HG03571 (cell line): ENCODE measurements around the gene SSBP2.
"Not testable (repeated sequence)": the region's sequence is repeated elsewhere in the genome, so short reads cannot be mapped to it uniquely, and the experiment has no call there.

Experiments
- ATAC-seq: cut with Tn5 transposase; IDR thresholded peaks from one replicate; pipeline ENCODE4 v1.9.1; 2021; ENCODE audit not compliant: unreplicated experiment

Gene SSBP2

DNA sequence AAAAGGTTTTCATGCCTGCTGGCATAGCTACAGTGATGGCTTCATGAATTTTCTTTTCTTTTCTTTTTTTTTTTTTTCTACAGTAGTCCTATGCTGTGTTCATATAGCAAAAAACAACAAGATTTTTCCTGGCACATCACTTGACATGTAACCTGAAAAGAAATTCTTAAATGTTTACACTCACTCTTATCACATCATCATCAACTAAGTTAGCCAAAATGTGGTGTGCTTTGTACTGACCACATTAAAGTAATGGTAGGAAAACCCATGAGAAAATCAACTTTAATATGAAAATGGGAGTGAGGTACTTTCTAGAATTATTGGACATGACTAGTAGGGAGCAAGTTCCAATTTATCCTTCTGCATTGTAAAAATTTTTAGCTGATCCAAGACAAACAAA lies 146.7 kb downstream of the SSBP2 start:
- ATAC-seq, result no peak

DNA sequence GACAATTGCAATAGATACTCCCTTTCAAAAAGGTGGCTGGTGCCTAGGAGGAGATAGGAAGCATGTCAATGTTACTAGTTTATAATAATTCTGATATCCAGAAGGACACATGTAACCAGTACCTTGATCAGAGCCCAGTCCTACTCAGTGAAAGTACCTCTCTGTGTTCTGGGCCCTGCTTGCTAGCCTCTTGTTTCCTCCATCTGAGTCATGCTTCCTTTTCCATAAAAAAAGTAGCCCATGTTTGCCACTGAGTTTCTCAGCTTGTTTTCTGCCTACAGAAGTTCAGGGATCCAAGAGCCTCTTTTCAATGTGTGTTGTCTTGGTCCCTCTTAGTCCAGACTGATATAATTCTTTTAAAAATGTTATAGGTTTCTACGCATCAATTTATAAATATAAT lies 149.0 kb downstream of the SSBP2 start:
- no peak for ATAC-seq

DNA sequence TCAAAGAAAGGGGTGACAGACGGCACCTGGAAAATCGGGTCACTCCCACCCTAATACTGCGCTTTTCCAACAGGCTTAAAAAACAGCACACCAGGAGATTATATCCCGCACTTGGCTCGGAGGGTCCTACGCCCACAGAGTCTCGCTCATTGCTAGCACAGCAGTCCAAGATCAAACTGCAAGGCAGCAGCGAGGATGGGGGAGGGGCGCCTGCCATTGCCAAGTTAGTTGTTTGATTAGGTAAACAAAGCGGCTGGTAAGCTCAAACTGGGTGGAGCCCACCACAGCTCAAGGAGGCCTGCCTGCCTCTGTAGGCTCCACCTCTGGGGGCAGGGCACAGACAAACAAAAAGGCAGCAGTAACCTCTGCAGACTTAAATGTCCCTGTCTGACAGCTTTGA lies 158.8 kb downstream of the SSBP2 start:
- not testable (repeated sequence) for ATAC-seq

DNA sequence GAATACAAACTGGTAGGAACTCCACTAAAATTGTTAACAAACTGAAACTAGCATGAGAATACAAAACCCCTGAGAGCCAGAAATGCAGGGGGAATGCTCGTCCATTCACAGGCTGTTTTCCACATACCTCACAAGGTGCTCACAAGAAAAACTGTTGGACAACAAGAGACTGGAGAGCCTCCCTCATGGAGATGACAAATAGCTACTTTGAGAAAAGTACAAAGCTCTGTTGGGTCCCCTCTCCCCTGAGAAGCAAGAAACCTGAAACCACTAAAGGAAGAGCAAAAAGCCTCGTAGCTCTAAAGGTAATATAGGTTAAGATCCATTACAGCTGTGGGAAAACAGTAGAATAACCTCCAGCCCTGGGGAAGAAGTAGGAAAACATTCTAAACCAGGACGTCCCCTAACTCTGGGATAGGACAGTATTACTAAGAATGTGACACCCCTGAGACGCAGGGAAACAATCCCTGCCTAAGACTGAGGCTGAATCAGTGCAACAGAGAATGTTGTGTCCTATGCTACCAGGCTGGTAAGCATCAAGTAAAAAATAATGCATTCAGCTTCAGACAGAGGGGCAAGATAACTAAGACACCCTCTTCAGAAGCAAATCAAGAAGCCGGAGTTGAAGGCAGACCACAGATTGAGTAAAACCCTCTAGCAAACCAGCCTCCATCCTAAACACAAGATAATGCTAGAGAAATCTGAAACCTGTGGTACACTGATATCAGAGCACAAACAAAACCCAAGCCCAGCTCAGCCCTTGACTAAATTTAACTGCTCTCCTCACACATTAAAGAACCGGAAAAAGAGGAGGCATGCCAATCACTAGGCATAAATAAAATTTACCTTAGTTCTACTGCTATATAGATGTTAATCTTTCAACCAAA lies 160.2 kb downstream of the SSBP2 start:
- ATAC-seq, result no peak

DNA sequence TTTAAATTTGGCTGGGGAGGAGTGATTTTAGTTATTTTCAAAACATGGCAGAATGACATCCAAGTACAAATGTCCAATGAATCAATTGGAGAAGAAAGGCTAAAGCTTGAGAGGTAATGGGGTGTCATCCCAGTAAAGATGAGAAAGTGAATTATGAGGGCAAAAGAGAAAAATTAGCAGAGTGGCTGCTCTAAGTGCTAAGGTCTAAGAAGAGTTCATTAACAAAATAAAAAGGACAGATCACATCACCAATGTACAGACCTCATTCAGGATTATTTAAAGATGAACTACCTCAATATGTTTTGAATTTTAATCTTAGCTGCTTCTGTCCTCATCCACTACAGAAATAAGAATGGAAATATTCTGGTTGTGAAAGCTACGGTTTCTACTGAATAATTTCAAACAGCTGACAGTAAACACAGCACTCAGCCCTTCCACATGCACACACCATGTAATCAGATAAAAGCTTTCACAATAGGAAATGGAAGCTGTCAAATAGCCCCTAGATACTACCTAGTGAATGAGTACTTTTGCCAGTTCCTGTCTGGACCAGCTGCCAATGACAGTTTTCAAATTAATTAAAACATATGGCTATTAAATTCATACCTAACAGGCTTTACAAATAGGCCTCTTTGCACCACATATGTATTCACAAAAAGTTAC lies 171.5 kb downstream of the SSBP2 start:
- ATAC-seq, result peak; percentile 79

DNA sequence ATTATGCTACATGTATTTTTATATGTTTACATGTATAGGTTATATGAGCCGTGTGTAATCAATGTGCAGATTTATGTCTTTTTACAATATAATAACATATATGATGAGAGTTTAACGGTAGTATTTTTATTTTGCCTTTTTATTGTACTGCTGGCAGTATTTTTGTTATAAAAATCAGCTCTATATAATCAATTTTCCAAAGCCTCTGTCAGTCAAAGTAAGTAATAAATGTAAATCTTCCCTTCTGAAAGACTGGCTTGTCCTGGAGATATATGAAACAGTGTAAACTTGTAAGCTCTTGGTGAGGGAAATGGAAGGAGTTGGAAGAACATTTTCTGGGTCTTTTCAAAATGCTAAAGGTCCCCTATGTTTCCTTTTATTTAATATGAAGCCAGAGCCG lies 173.8 kb downstream of the SSBP2 start:
- no peak for ATAC-seq

DNA sequence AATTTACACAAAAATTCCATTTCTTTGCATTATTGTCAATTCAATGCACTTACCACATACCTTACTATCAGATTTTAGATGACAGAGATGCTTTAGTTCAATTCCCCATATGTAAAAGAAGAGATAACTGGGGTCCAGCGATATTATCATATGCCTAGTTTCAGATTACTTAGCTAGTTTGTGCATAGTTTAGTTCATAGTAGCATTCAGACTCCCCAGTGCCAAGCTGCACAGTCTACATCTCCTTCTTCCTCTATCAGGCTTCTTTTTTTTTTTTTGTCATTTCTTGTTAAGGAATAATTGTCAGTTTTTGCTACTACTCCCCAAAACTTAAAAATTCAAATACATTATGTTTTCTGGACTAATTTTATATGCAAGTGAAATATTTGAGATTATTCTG lies 175.0 kb downstream of the SSBP2 start:
- no peak for ATAC-seq

DNA sequence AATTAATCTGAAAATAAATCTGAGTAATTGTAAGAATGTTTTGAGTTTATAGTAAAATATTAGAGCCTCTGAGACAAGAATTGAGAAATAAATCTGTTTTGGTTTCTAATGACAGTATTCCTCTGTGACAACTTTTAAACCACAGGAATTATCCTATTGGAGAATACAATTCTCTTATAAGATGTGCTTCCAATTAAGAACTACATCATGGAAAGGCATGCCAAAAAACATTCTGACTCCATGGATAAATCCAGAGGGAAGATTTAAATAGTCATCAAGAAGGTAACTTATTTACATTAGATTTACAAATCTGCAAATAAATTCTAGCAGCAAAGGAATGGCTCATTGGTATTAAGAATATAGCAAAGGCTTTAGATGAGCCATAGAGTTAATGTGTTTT lies 178.7 kb downstream of the SSBP2 start:
- ATAC-seq, result no peak

DNA sequence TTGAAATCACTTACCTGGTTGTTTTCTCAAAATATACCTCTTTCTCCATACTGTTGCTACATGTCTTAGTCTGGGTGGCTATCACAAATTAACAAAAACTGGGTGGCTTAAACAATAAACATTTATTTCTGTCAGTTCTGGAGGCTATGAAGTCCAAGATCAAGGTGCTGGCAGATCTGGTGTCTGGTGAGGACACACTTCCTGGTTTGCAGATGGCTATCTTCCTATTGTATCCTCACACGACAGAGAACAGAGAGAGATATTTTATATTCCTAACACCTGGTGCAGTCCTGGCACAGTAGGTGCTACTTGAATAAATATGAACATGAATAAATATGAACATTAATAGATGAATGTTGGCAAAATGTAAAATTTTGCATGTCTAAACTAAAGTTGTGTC lies 192.7 kb downstream of the SSBP2 start:
- ATAC-seq, result no peak

DNA sequence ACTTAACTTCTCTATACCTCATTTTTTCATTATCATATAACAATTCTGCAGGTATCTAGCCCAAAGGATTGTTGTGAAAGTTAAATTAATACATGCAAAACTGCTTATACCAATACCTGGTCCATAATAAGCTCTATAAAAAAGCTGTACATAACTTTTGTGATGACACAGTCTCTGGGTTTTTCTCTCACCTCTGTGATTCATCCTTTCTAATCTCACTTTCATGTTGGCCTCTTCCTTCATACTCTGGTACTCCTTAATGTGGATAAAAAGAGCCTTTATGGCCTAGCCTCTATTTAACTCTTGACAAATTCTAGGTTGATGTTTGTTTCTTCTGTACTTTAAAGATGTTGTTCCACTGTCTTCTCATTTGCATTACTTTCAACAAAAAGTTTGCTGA lies 194.1 kb downstream of the SSBP2 start:
- ATAC-seq, result no peak

DNA sequence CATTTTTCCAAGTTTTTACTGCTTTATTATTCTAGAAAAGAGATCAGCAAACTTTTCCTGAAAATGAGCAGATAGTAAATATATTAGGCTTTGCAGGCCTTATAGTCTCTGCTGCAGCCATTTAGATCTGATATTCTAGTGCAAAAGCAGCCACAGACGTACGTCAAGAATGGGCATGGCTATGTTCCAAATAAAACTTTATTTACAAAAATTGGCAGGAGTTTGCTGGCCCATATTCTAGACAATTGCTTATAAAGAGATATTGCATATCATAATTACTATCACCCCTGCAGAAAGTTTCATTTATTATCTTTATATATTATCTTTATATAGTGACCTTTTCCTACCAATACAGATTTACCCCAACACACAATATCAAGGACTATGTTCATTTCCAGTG lies 195.0 kb downstream of the SSBP2 start:
- ATAC-seq, result no peak

DNA sequence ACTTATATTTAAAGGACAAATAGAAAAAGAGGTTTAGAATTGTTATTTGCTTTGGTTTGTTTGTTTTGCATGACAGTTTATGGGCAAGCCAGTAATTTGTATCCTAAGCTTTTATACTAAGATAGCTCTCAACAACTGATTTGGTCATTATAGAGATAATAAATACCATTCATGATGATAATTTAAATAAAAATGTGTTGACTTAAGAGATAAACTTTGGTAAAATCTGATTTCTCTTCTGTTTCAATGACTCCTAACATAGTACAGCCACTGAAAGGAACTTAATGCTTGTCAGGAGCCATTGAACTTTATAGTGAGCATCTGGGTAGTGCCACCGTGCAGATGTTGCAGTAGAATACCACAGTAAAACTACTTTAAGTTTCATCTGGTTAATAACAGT lies 196.2 kb downstream of the SSBP2 start:
- no peak for ATAC-seq

DNA sequence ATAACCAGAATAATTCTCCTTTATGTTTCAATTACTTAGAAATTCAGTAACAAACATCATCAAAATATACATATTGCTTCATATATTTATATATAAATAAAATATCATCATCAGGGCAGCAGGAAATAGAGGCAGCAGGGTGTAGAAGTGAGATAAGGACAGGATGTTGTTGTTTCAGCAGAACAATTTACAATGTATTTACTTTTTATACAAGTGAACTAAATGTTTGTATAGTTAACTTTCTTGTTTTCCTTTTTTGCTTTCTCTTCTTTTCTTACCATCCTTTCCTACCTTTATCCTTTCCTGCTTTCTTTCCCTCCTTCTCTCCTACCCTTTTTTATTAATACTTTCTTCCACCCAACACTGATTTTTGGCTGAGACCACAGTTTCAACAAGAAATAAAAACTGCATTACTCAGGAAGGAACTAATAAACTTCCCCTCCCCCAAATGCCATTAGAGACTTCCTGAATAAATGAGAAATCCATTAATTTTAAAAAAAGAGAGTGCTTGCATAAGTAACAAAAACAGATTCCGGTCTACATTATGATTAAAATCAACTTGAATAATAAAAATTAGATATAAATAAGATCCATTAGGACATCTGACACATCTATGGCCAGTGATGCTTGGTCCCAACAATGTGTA lies 197.2 kb downstream of the SSBP2 start:
- ATAC-seq, result no peak

DNA sequence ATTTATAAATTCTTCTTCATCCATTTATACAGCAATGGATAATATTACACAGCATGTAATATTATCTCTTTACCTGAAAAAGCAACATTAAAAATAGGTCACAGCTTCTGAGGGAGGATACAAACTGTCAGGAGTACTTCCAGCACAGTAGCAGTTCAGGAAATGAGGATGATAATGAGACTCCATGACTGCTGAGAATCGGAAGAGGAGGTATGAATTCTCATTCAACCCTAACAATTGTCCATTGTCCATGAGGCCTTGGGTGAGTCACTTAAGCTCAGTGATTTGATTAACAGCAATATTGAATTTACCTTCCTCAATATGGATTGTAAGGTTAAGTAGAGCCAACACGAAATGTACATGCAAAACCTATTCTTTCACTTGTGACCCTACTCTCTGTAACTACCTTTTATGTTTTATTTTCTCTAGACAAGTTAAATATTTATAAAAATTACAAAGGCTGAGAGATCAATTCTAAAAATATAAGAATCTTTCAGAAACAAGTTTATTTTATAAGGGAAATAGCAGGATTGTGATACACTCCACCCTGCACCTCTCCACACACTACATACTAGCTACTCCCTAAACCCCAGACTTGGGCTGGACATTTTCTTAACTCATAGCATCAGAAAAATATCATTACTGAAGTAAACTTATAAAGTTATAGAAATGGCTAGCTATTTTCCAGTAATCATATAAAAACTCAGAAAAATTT lies 197.9 kb downstream of the SSBP2 start:
- no peak for ATAC-seq

DNA sequence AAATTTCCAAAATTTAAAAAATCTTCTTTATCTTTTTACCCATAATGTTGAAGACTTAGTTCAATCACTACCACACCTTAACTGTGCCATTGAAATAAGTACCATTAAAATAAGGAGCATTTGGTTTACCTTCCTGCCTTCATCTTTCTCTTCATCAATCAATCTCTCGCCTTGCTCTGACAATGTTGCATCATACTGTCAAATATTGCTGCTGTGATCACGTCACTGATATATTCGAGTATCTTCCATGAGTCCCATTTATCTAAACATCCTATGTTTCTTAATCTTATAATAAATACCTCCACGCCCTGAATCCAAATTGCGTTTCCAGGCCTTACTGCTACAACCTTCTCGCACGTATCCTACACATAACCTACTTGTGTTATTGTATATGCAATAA lies 201.8 kb downstream of the SSBP2 start:
- no peak for ATAC-seq

DNA sequence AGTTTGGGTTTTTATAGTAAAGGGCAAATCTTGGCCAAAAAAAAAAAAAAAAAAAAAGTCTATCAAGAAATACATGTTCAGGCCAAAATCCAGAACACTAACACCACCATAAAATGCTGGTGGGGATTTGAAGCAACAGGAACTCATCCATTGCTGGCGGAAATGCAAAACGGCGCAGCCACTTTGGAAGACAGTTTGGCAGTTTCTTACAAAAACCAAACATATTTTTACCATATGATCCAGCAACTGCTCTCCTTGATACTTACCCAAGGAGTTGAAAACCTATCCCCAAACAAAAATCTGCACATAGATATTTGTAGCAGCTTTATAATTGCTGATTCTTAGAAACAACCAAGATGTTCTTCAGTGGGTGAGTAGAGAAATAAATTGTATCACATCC lies 203.9 kb downstream of the SSBP2 start:
- no peak for ATAC-seq

DNA sequence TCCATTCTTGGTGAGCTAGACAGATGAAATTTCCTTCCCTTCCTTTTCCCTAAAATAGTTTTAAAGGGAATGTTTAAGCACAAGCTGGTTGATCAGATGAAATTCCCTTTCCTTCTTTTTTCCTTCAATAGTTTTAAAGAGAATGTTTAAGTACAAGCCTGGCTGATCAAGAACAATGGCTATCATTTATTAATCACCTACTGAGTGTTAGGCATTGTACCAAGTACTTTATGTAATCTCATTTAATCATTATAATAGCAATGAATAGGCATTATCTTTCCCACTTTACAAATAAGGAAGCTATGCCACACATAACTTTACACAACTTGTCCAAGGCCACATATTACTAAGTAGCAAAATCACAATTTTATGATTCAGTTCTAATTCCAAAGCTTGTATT lies 205.0 kb downstream of the SSBP2 start:
- no peak for ATAC-seq

DNA sequence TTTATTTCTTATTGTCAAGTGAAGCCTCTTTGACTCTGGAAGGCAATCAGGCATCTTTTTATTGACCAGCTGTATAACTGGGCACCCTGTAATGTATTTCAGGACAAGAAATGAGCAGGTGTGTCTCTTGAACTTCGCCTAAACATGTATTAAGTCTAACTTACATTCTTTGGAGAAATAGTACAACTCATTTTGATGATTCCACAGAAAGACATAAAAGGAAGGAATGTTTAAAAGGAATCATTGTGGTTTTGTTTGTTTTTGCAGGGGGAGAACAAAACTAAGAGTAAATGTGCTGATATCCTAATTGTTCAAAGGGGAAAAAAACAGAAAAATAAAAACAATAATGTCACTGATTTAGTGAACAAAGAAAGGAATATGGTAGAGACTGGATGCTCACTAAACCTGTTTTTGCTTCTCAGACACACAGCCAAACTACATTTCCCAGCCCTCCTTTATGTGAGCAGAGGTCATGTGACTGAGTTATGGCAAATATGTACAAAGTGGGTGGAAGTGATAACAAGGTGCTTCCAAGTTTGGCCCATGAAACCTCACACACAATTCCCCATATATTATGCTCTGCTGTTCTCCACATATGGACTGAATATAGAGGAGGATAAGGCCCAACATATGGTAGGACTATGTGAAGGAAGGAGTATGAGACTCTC lies 206.4 kb downstream of the SSBP2 start:
- ATAC-seq, result no peak

DNA sequence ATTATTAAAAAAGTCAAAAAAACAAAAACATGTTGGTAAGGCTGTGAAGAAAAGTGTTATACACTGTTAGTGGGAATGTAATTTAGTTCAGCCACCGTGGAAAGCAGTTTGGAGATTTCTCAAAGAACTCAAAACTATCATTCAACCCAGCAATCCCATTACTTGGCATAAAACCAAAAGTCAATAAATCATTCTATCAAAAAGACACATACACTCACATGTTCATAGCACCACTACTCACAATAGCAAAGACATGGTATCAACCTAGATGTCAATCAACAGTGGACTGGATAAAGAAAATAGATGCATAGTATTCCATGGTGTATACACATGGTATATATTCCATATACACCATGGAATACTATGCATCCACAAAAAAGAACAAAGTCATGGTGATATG lies 208.7 kb downstream of the SSBP2 start:
- ATAC-seq, result no peak

DNA sequence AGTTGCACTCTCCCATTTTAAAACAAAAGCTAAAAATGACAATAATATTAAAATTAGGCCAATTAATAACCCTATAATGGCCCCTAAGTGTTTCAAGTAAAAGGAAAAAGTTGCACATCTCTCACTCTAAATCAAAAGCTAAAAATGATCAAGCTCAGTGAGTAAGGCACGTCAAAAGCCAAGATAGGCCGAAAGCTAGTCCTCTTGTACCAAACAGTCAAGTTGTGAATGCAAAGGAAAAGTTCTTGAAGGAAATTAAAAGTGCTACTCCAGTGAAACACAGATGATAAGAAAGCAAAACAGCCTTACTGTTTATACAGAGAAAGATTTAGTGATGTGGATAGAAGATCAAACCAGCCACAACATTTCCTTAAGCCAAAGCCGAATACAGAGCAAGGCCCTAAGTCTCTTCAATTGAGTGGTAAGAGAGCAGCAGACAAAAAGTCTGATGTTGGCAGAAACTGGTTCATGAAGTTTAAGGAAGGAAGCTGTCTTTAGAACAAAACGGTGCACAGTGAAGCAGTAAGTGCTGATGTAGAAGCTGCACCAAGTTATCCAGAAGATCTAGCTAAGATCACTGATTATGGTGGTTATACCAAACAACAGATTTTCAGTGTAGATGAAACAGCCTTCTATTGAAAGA lies 212.9 kb downstream of the SSBP2 start:
- ATAC-seq, result no peak
